Measurements from ENCODE around the gene PYY. TPM values are rescaled to one million over a fixed set of nuclear protein-coding genes. Genes with fewer than 3 reads are reported as not detected.

The PYY gene
- total RNA-seq, 1 donor from 2014 or later: not detected

- DNase-seq (ENCODE audit: low read depth): no peak
- TF ChIP-seq, protein P1, sequence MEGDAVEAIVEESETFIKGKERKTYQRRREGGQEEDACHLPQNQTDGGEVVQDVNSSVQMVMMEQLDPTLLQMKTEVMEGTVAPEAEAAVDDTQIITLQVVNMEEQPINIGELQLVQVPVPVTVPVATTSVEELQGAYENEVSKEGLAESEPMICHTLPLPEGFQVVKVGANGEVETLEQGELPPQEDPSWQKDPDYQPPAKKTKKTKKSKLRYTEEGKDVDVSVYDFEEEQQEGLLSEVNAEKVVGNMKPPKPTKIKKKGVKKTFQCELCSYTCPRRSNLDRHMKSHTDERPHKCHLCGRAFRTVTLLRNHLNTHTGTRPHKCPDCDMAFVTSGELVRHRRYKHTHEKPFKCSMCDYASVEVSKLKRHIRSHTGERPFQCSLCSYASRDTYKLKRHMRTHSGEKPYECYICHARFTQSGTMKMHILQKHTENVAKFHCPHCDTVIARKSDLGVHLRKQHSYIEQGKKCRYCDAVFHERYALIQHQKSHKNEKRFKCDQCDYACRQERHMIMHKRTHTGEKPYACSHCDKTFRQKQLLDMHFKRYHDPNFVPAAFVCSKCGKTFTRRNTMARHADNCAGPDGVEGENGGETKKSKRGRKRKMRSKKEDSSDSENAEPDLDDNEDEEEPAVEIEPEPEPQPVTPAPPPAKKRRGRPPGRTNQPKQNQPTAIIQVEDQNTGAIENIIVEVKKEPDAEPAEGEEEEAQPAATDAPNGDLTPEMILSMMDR (conservative IDR thresholded peaks at IDR 0.05; ENCODE audit: low read depth, low read length): no peak
- H3K4me3 ChIP-seq (ENCODE audit: low read depth, low read length): no peak overlapping the region
Measured at GRCh38 chr17:43986225-43986981, 32.7 kb upstream of the PYY start.

DNA sequence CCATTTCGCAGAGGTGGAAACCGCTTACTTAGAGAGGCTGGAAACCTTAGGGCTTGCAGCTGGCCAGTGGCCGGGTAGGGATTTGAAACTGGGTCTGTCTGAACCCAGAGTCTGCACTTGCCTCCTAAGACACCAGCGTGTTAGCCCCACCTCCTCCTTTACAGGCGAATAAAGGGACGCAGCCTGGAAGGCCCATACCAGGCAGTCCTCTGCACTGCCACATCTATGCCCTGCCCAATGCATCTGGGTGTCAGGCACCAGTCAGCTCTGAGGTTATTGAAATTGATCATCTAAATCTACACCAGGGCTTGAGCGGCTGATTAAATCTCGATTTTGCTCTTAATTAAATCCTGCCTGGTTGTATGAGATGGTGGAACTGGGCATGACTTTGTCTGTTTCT, 30.8 kb upstream of the PYY start:
- no peak for DNase-seq (ENCODE audit: low read depth)
- TF ChIP-seq, protein P1 (conservative IDR thresholded peaks at IDR 0.05; ENCODE audit: low read depth, low read length): no peak
- no peak overlapping the region for H3K4me3 ChIP-seq (ENCODE audit: low read depth, low read length)

DNA sequence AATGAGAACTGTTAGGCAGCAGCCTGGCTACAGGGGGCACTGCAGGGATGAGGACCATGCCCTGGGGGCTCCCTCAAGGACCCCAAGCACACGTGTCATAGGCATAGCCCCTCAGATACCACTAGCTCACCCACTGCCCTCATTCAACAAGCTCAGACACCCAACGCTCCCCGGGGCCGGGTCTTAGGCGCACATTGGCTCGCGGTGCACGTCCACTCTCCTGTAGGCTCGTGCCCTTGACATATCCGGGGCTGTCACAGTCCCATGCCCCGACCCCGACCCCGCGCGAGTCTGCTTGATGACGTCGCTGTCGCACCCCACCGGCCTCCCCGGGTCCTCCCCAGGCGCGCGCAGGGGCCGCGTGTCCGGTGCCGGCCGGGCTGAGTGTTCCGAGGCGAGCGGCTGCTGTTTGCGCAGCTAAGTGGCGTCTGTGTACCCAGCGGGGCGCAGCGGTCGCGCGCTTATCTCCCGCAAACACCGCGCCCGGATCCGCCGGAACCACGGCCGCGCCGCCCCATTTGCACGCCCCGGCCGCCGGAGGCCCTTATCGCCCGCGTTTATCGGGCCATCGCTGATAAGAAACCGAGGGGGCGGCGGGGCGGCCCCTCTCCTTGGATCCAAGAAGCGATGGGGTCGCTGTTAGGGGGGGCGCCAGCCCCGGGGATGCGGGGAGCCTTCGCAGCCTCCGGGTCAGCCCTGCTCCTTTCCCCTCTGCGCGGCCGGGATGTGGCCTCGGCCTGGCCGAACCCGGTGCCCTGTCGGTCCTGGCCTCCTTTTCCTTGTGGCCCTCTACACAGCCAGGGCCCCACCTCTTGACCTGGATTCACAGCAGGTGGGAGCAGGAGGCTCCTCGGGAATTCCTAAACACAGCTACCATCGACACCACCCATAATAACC, 30.0 kb upstream of the PYY start:
- H3K4me3 ChIP-seq (ENCODE audit: low read depth, low read length): peak overlapping the region; percentile 49
- TF ChIP-seq, protein P1 (conservative IDR thresholded peaks at IDR 0.05; ENCODE audit: low read depth, low read length): peak; percentile 41
- no peak for DNase-seq (ENCODE audit: low read depth)

DNA sequence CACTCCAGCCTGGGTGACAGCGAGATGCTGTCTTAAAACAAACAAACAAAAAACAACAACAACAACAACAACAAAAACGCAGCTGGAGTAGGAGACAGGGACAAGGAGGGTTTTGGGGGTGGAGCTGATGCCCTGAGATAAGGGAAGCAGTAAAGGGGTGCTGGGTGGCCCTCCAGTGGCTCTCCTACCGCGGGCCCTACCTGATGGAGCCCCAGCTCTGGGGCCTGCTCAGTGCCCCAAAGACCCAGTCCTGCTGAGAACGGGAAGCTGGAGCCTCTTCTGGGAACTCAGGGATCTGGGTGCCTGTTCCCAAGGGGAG, 29.4 kb upstream of the PYY start:
- DNase-seq (ENCODE audit: low read depth): no peak
- TF ChIP-seq, protein P1 (conservative IDR thresholded peaks at IDR 0.05; ENCODE audit: low read depth, low read length): no peak
- H3K4me3 ChIP-seq (ENCODE audit: low read depth, low read length): peak overlapping the region; percentile 49

- TF ChIP-seq, protein P1 (conservative IDR thresholded peaks at IDR 0.05; ENCODE audit: low read depth, low read length): no peak
- DNase-seq (ENCODE audit: low read depth): no peak
- no peak overlapping the region for H3K4me3 ChIP-seq (ENCODE audit: low read depth, low read length)
Measured at GRCh38 chr17:43982171-43982570, 28.4 kb upstream of the PYY start.

DNA sequence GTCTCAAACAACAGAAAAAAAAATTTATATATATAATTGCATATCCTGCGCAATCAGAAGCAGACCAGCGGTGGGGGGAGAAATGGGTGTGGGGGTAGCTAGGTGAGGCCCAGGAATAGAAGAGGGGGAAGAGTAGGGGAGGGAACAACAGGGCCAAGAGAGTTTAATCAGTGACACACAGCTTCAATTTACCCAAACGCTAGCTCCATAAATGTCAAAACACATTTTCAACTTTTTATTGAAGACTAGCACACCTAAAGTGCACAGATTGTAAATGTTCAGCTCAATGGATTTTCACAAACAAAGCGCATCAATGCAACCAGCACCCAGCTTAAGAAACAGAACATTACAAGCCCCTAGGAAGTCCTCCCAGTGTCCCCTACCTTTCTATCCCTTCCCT, 25.9 kb upstream of the PYY start:
- H3K4me3 ChIP-seq (ENCODE audit: low read depth, low read length): no peak overlapping the region
- TF ChIP-seq, protein P1 (conservative IDR thresholded peaks at IDR 0.05; ENCODE audit: low read depth, low read length): no peak
- DNase-seq (ENCODE audit: low read depth): no peak
